GM18502 (cell line): Measurements from ENCODE around the gene SLC9A3.

ENCODE experiments used
- ATAC-seq: cut with Tn5 transposase; IDR thresholded peaks from one replicate; pipeline ENCODE4 v1.9.1; 2021; ENCODE audit warnings: mild to moderate bottlenecking; ENCODE audit not compliant: unreplicated experiment, poor library complexity

The SLC9A3 gene

DNA sequence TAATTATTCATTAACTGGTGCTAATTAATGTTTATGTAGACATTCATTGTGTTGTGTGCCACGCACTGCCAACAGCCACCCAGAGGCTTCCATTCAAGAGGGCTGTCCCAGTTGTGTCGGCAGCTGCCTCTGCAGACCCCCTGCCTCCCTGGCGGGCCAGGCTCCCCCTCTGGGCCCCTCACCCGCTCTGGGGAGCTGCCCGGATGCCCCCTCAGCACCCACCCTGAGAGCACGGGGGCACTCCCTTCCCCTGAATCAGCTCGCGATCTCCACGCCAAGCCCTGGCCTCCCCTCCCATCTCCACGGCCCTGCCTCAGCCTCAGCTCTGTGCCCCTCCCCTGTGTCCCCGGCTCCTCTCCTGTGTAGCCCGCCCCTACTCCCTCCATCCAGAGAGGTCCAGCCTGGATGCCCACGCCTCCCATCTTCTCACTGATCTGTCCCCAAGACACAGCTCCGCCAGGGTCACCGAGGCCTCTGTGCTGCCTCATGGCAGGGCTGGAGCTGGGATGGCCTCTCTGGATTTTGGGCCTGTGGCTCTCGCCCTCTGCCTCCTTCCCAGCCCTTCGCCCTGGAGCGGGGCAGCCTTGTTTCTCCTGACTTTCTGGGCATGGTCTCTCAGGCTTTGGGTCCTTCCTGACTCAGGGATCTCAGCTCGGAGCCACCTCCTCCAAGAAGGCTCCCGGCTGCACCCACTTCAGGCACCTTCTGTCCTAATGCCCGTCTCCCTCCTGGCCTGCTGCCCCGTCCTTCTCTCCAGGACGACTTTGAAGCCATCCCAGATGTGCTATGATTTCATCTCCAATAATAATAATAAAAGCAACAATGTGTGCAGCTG is 16.0 kb upstream of the SLC9A3 start:
- ATAC-seq = no peak

GRCh38 chr5:539469-540070 is 15.3 kb upstream of the SLC9A3 start:
- ATAC-seq = no peak

DNA sequence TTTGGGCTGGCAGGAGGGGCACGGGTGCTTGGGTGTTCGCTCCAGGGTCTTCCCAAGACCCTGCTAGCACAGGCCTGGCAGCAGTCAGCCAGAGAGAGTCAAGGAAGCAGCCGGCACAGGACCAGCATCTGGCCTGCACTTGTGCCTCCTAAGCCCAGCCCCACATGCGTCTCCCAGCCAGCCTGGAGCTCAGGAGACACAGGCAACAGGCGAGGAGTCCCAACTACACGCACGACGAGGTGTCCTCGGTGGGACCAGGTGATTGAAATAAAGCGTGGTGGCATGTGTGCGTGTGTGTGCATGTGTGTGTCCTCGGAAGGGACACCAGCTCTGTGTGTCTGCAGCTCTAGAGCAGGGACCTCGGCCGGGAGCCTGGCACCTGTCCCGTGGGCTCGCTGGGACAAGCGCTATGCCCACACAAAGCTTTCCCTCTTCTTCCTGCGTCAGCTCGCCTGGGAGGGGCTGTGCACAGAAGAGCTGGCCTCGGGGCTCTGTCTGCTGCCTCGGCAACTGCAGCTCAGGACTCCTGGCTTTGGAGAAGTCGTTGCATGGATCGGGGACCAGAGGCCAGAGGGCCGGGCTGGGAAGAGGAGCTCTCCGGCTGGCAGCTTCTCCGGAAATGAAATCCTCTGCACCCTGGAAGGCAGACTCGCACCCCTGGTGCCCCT is 14.7 kb upstream of the SLC9A3 start:
- ATAC-seq = no peak

- no peak for ATAC-seq
Observed at GRCh38 chr5:538271-538771, 14.1 kb upstream of the SLC9A3 start.

DNA sequence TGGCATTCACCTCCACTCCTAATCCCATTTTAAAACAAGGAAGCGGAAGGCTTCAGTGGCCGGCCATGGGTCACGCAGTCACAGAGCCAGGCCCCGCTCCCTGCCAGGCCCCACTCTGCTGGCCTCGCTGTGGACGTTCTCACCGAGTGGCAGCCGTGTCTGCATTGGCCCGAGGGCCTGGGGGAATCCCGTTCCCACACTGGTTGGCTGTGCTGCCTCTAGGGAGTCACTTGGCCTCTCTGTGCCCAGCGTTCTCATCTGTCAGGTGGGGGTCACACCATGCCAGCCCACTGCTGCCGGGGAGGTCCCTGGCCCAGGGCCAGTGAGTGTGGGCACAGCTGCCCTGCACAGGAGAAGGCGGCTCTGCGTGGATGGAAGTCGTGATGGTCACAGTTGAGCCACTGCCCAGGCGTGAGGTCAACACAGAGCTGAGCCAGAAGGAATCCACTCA is 13.4 kb upstream of the SLC9A3 start:
- no peak for ATAC-seq

- ATAC-seq = no peak
Observed at GRCh38 chr5:537098-537497, 12.8 kb upstream of the SLC9A3 start.

DNA sequence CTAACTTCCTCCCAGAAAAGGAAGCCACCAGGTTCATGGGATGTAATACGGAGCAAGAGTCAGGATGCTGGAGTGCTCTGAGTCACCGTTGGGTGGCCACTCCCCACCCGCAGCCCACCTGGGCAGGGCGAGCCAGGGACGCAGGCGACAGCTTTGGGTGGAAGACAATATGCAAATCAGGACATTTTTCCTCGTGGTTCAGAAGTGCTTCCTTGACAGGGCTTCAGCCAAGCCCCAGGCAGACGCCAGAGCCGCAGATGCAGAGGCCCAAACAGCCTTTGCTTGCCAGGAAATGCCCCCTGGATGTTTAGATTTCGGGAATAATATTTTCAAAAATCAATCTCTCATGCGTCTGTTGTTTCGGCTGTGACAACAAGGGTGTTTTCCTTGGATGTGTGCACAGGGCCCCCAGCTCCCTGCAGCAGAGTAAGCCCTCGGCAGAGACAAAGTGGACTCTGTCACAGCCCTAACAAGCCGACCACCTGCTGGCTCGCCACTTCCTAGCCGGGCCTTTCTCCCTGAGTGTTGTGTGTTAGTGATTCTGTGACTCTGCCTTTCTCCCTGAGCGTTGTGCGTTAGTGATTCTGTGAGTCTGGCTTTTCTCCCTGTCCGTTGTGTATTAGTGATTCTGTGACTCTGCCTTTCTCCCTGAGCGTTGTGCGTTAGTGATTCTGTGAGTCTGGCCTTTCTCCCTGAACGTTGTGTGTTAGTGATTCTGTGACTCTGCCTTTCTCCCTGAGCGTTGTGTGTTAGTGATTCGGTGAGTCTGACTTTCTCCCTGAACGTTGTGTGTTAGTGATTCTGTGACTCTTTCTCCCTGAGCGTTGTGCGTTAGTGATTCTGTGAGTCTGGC is 11.8 kb upstream of the SLC9A3 start:
- ATAC-seq = no peak

DNA sequence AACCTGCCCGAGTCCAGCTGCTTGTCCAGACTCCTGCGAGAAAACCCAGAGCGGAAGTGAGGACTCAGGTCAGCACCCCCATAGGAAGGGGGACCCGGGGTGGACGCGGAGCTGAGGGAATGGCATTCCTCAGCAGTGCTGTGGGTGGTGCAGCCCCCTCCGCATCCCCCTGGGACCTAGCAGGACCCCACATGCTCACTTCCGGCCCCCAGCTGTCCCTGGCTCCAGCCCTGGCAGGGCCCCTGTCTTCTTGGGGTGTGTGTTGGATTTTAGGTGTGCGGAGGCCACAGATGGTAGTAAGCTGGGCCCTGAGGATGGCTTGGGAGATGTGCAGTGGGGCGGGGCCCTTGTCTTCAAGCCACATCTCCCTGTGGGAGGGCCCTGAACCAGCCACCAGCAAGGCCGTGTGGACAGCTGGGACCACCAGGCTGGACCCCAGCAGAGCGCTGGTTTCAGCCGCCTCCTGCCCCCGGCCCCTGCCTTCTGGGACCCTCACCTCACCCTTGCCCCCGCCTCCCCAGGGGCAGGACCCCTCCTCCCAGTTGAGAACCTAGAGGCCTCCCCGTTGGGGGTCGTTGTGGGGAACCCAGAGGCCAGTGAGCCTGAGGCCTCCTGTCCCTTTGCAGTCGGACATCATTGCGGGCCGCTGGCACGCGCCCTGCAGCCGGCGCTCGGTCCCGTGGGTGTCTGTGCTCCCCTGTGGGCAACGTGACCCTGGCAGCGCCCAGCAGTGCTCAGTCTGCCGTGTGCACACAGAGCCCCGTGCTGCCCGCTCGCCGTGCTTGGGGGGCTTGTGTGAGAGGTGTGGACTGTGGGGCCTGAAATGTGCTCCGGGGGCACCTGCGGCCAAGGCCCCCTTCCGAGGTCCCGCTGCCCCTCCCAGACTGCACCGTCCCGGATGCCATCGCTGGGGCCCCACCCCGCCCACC is 10.8 kb upstream of the SLC9A3 start:
- ATAC-seq = no peak

- ATAC-seq = no peak
Observed at GRCh38 chr5:533955-534742, 9.9 kb upstream of the SLC9A3 start.

- ATAC-seq = no peak
Observed at GRCh38 chr5:533243-533954, 9.2 kb upstream of the SLC9A3 start.

DNA sequence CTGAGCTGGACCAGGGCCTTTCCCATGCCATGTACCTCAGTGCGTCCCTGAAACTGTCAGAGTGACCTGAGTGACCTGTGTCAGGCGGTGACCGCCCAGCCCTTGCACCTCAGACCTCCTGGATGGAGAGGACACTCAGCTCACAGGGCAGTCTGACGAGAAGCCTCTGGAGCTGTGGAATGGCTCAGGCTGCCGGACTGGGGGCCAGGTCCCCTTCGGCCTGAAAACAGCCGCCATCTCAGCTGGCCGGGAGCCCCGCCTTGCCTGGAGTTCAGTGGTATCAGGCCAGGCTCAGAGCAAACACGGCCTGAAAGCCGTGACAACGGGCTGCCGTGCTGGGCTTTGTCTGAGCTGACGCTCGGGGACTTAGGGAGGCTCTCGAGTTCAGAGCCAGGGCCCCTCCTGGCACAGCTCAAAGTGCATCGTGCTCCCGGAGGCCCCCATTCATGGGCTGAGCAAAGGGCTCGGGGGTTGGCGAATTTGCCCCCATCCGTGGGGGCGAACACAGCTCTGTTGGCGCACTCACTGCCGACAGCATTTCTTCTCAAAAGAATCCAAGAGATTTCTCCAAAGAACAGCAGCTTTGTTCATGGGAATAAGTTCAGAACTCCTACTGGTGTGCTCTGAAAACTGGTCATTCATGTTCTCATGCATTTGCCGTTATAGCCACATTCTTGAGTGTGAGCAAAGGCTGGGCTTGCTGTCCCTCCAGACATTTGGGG is 8.4 kb upstream of the SLC9A3 start:
- no peak for ATAC-seq

- ATAC-seq = no peak
Observed at GRCh38 chr5:531749-532315, 7.6 kb upstream of the SLC9A3 start.

DNA sequence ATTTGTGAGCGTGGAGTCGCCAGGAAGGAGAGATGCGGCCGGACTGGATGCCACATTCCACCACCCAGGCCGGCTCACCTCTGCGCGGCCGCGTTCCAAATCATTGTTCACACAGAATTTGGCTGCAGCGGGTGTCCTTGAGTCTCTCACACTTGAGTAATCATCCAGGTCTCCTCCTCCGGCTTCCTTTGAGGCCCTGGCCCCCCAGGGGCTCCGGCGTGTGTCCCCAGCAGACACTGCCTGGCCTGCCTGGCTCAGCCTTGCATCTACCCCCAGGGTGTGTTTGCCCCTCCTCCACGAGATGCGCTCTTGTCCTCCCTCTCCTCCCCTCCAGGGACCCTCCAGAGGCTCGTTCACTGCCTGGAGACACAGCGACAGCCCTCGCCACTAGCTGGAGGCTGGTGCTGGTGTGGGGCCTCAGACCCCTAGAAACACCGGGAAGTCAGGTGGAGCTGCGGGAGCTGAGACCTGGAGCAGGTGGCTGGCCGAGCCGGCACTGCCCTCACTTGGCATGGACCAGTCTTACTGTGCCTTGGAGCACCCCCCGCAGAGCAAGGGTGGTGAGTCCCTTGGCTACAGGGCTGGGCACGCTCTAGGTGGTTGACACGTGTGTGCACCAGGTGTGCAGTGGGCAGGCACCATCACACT is 7.0 kb upstream of the SLC9A3 start:
- ATAC-seq = no peak

DNA sequence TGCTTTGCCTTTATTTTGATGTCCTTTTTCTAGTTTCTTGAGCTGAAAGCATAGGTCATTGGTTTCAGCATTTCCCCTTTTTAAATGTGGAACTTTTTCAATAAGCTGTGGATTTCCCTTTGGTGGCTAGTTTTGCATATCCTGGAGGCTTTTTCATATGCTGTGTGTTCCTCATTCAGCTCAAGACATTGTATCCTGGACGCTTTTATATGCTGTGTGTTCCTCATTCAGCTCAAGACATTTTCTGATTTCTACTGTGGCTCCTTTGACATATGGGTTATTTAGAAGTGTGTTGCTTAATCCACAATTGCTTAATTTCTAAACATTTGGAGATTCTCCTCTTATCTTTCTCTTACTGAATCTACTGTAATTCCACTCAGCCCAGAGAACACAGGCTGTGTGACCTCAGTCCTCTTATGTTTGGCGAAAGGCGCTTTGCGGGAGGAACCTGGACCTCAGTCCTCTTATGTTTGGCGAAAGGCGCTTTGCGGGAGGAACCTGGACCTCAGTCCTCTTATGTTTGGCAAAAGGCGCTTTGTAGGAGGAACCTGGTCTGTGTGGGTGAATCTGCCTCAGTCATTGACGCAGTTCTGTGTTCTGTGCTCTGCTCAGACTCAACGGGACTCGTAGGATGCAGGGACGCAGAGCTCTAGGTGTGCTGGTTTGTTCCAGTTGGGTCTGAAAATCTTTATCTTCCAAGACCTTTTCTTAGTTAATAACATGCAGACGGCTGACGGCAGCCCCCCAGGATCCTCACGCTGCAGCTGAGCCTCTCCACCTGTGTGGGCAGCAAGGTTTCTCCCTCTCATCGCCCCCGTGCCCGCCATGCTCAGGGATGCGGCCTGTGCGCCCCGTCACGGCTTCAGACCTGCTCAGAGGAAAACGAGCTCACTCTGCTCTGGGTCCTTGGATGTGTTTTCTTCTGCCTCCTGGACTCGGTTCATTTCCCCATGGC is 6.0 kb upstream of the SLC9A3 start:
- peak; percentile 56 for ATAC-seq
